Gastroesophageal sphincter (tissue), 3 donors: ENCODE data around the gene C3AR1.

Source experiments
- POLR2A ChIP-seq, 2 donors: fragments of 450-650 bp; IDR thresholded peaks; one replicate each; pipeline ENCODE4 v1.6.1; 2017; ENCODE audit warnings: antibody characterized with exemption in 2 of 2, mild to moderate bottlenecking in 2 of 2, moderate library complexity in 1 of 2
- TF ChIP-seq, protein P1 (sequence below), 4 experiments: fragments of 200-600 bp in 2 of 4; fragments of 450-650 bp in 2 of 4; sonication (generic) in 1 of 4; IDR thresholded peaks; one replicate each; pipeline ENCODE4 v1.5.1; 2017 to 2019; ENCODE audit warnings: antibody characterized with exemption in 4 of 4, mild to moderate bottlenecking in 2 of 4, moderate library complexity in 2 of 4

DNA sequence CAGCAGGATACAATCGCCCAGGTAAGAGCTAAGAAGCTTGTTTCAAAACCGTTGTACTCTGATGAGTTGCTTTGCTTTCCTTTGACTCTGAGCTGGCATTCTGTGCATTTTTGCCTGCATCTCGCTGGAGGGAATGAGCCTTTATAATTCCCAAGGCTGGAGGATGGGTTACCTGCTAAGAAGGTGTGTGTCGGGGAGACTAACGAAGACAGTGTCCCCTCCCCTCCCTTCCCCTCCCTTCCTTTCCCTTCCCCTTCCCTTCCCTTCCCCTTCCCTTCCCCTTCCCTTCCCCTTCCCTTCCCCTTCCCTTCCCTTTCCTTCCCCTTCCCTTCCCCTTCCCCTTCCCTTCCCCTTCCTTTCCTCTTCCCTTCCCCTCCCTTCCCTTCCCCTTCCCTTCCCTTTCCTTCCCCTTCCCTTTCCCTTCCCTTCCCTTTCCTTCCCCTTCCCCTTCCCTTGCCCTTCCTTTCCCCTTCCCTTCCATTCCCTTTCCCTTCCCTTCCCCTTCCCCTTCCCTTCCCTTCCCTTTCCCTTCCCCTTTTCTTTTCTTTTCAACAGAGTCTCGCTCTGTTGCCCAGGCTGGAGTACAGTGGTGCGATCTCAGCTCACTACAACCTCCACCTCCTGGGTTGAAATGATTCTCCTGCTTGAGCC is 15.4 kb downstream of the C3AR1 start:
- no peak for TF ChIP-seq POLR2A (IDR thresholded peaks at IDR 0.05)
- TF ChIP-seq, protein P1, sequence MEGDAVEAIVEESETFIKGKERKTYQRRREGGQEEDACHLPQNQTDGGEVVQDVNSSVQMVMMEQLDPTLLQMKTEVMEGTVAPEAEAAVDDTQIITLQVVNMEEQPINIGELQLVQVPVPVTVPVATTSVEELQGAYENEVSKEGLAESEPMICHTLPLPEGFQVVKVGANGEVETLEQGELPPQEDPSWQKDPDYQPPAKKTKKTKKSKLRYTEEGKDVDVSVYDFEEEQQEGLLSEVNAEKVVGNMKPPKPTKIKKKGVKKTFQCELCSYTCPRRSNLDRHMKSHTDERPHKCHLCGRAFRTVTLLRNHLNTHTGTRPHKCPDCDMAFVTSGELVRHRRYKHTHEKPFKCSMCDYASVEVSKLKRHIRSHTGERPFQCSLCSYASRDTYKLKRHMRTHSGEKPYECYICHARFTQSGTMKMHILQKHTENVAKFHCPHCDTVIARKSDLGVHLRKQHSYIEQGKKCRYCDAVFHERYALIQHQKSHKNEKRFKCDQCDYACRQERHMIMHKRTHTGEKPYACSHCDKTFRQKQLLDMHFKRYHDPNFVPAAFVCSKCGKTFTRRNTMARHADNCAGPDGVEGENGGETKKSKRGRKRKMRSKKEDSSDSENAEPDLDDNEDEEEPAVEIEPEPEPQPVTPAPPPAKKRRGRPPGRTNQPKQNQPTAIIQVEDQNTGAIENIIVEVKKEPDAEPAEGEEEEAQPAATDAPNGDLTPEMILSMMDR (IDR thresholded peaks at IDR 0.05), result no peak
